Panc1 (cell line): ENCODE data around the gene FAM216B. TPM values are rescaled to one million over a fixed set of nuclear protein-coding genes. Genes with fewer than 3 reads are reported as not detected.

Experiments
- ATAC-seq: fragments of 200-7000 bp; cut with Tn5 transposase; 2 replicates; pipeline ENCODE4 v1.9.1; 2020; ENCODE audit warnings: mild to moderate bottlenecking, moderate library complexity
- BruUV-seq: library from RNA; stranded (reverse); fragments of 400-500 nt; replicated peaks from 2 replicates; lab custom pipeline; 2021; lab: Mats Ljungman, UMichigan
- CTCF ChIA-PET: fragments of 300-600 bp; sonication (Branson Sonifier 250); formaldehyde crosslinking; loops from one replicate; lab custom pipeline; 2022; ENCODE audit warnings: antibody characterized with exemption; lab: Charles Lee
- POLR2A ChIA-PET: fragments of 300-600 bp; sonication (Branson Sonifier 250); formaldehyde crosslinking; loops from one replicate; lab custom pipeline; 2022; ENCODE audit warnings: antibody characterized with exemption; lab: Charles Lee
- DNase-seq: peaks from one replicate; pipeline ENCODE4 v3.0.0-alpha.2; 2010; ENCODE audit warnings: low read depth, low spot score
- H3K27ac ChIP-seq: 2 replicates; pipeline ENCODE4 v1.5.1; 2011; ENCODE audit warnings: mild to moderate bottlenecking, low read length, inconsistent platforms
- H3K27me3 ChIP-seq: fragments of 200-500 bp; sonication (Bioruptor generic); 2 replicates; pipeline ENCODE4 v1.6.0; 2014; ENCODE audit warnings: low read length, inconsistent platforms; ENCODE audit not compliant: control insufficient read depth, insufficient read depth
- H3K36me3 ChIP-seq: fragments of 200-500 bp; sonication (Bioruptor generic); 2 replicates; pipeline ENCODE4 v1.5.1; 2014; ENCODE audit warnings: inconsistent platforms, mild to moderate bottlenecking, low read length, moderate library complexity; ENCODE audit not compliant: control insufficient read depth, insufficient read depth
- H3K4me1 ChIP-seq: 2 replicates; pipeline ENCODE4 v1.5.1; 2011; ENCODE audit warnings: inconsistent platforms, mild to moderate bottlenecking, low read length, moderate library complexity; ENCODE audit not compliant: control insufficient read depth, insufficient read depth
- H3K4me3 ChIP-seq, 2 experiments: 2 replicates each; pipeline ENCODE4 v1.5.1; 2011 to 2012; ENCODE audit warnings: low read depth in 2 of 2, low read length in 2 of 2, mild to moderate bottlenecking in 2 of 2, inconsistent platforms in 1 of 2, moderate library complexity in 1 of 2
- H3K9me3 ChIP-seq: fragments of 200-500 bp; sonication (Bioruptor generic); 2 replicates; pipeline ENCODE4 v1.5.1; 2014; ENCODE audit warnings: low read depth, mild to moderate bottlenecking, inconsistent platforms, low read length, moderate library complexity; ENCODE audit not compliant: control insufficient read depth, insufficient read depth
- CTCF ChIP-seq: fragments of 450-650 bp; IDR thresholded peaks from 2 replicates; pipeline ENCODE4 v1.5.1; 2017; ENCODE audit warnings: mild to moderate bottlenecking
- POLR2AphosphoS5 ChIP-seq: IDR thresholded peaks from 2 replicates; pipeline ENCODE4 v1.6.1; 2012; ENCODE audit warnings: mild to moderate bottlenecking, low read depth, low read length, moderate library complexity
- REST ChIP-seq, 2 experiments: IDR thresholded peaks; 2 replicates each; pipeline ENCODE4 v1.6.1; 2011 to 2012; ENCODE audit warnings: low read depth in 2 of 2, control low read depth in 1 of 2, low read length in 1 of 2, mild to moderate bottlenecking in 1 of 2, moderate library complexity in 1 of 2; ENCODE audit not compliant: insufficient read depth in 1 of 2
- SIN3A ChIP-seq: IDR thresholded peaks from 2 replicates; pipeline ENCODE4 v1.6.1; 2012; ENCODE audit warnings: low read depth, mild to moderate bottlenecking, low read length, moderate library complexity, borderline replicate concordance; ENCODE audit not compliant: insufficient read depth
- TCF7L2 ChIP-seq: IDR thresholded peaks from 2 replicates; pipeline ENCODE4 v1.6.1; 2011; ENCODE audit warnings: mild to moderate bottlenecking, low read depth, low read length, inconsistent platforms
- in situ Hi-C: cut with HindIII; loops from 2 replicates; pipeline ENCODE4 v1.10.0; 2016; ENCODE audit warnings: low sequenced_read_pairs, low pct_unique_long_range_greater_than_20kb
- intact Hi-C: fragments of 100-400 bp; cut with micrococcal nuclease; formaldehyde crosslinking; loops from one replicate; pipeline ENCODE4 v1.10.0; 2022; ENCODE audit not compliant: unreplicated experiment
- total RNA-seq: library from RNA; stranded (reverse); gene quantifications from one replicate; pipeline ENCODE4 v1.2.1, GENCODE V29; 2021; ENCODE audit not compliant: unreplicated experiment

FAM216B gene
- total RNA-seq, 1 experiment from 2014 or later, result 0.05 TPM

DNA sequence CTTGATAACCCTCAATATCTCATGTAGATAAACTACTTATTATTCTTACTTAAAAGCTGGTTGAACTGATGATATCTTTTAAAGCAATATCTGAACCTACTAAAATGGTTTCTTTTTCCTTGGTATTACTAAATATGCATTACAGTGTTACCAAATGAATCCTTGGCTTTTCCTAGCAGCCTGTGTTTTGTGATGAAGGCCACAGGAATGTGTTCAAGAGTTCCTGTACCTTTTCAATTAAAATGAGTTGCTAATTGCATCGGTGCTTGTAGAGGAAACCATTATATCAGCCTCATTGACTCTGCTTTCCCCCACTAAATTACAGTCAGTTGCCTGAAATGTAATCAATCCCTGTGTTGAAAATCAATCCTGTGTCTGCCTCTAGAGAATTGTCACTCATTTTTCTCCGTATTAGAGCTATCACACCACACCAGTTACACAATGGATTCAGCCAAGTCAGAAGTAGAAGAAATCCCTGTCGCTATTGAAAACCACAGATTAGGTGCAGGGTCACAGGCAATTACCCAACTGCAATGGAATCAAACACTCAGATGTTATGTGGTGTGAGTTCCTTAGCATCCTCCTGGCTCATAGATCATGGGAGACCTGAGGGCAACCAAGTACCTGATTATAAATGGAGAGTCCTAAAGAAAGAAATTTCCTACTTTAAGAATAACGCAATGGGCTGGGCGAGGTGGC lies 13.3 kb downstream of the FAM216B start:
- ChIA-PET CTCF (no interaction called here), POLR2A (no interaction called here)
- DNase-seq, result no peak
- in situ Hi-C loops, result no loop called here
- no peak for TF ChIP-seq CTCF
- no peak for TF ChIP-seq TCF7L2
- TF ChIP-seq SIN3A, result no peak
- no peak for TF ChIP-seq REST (IDR thresholded peaks at IDR 0.05; ENCODE audit: insufficient read depth in 1 of 2, low read depth in 2 of 2, low read length in 1 of 2)
- TF ChIP-seq POLR2AphosphoS5, result no peak
- H3K36me3 ChIP-seq, result no peaks in the 10 kb centered on the region
- H3K9me3 ChIP-seq, result no peaks in the 10 kb centered on the region
- ATAC-seq, result no peak
- BruUV-seq, result no TSS peak
- H3K27ac ChIP-seq, result no peak overlapping the region
- no peak overlapping the region for H3K4me3 ChIP-seq
- no peaks in the 10 kb centered on the region for H3K4me1 ChIP-seq
- intact Hi-C loops, result no loop called here
- H3K27me3 ChIP-seq, result no peaks in the 10 kb centered on the region

DNA sequence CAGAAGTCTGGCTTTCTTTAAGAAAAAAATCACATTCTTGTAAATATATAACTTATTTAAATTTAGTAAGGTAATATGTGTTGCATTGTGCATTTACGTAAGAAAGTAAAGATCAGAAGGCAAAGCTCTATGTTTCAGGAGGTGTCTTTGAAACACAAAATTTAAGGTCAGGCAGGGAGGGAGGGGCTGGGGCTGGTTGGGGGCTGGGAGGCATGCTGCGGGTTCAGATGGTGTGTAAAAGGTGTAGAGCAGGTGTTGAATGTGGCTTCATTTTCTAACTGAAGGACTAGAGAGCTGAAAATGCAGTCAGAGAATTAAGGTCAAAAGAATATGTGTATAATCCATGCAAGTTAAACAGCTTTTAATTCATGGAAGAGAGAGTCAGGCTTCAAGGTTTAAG lies 14.3 kb downstream of the FAM216B start:
- Histone ChIP-seq H3K4me1 (no peaks in the 10 kb centered on the region), H3K36me3 (no peaks in the 10 kb centered on the region), H3K27me3 (no peaks in the 10 kb centered on the region), H3K27ac (no peak overlapping the region), H3K9me3 (no peaks in the 10 kb centered on the region), H3K4me3 (no peak overlapping the region)
- no TSS peak for BruUV-seq
- ATAC-seq, result no peak
- ChIA-PET POLR2A (no interaction called here), CTCF (no interaction called here)
- in situ Hi-C loops (no loop called here), intact Hi-C loops (no loop called here)
- DNase-seq, result no peak
- no peak for TF ChIP-seq CTCF
- no peak for TF ChIP-seq POLR2AphosphoS5
- no peak for TF ChIP-seq SIN3A
- TF ChIP-seq TCF7L2, result no peak
- TF ChIP-seq REST (IDR thresholded peaks at IDR 0.05; ENCODE audit: insufficient read depth in 1 of 2, low read depth in 2 of 2, low read length in 1 of 2), result no peak
